Measurements from ENCODE around the gene ZP4. TPM values are rescaled to one million over a fixed set of nuclear protein-coding genes. Genes with fewer than 3 reads are reported as not detected.

Gene ZP4
- total RNA-seq, 4 donors from 2014 or later: not detected

DNA sequence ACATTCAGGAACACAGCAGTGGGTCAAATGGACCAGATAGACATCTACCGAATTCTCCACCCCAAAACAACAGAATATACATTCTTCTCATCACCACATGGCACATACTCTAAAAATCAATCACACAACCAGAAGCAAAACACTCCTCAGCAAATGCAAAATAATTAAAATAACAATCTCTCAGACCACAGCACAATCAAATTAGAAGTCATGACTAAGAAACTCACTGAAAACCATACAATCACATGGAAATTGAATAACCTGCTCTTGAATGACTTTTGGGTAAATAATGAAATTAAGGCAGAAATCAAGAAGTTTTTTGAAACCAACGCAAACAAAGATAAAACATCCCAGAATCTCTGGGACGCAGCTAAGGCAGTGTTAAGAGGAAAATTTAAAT is 49.2 kb downstream of the ZP4 start:
- 45 to 59% methylated on average over 3 of the region's 3 CpGs for WGBS, 2 donors

DNA sequence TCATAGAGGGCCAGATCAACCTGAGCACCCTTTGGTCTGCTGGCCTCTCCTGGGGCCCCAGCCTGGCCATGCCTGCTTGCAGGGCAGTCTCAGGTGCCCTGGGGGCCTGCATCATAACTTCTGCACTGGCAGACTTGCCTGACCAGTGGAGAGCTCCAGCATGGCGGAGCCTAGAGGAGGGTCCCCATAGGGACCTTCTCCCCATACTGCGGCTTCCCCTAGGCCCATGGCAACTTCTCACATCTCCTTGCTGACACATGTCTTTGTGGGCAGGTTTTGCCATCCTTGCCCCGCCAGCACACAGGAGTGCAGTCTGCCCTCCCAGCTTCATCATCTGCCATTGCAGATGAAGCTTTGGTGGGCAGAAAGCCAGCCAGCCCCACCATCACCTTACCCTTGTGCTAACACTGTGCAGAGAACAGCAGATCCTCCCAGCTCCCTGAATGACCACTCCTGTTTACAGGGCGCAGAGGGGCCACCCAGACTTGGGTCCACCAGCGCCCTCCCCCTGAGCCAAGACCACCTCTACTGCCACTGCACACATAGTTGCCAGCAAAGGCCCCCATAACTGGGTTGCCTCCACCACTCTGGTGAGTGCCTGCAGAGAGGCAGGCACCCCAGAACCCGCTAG is 51.7 kb downstream of the ZP4 start:
- no peaks in the 10 kb centered on the region for H3K27me3 ChIP-seq
- H3K27ac ChIP-seq: no peak overlapping the region
- TF ChIP-seq, protein P1, sequence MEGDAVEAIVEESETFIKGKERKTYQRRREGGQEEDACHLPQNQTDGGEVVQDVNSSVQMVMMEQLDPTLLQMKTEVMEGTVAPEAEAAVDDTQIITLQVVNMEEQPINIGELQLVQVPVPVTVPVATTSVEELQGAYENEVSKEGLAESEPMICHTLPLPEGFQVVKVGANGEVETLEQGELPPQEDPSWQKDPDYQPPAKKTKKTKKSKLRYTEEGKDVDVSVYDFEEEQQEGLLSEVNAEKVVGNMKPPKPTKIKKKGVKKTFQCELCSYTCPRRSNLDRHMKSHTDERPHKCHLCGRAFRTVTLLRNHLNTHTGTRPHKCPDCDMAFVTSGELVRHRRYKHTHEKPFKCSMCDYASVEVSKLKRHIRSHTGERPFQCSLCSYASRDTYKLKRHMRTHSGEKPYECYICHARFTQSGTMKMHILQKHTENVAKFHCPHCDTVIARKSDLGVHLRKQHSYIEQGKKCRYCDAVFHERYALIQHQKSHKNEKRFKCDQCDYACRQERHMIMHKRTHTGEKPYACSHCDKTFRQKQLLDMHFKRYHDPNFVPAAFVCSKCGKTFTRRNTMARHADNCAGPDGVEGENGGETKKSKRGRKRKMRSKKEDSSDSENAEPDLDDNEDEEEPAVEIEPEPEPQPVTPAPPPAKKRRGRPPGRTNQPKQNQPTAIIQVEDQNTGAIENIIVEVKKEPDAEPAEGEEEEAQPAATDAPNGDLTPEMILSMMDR (IDR thresholded peaks at IDR 0.05): no peak
- TF ChIP-seq POLR2A (IDR thresholded peaks at IDR 0.05): no peak
- H3K4me3 ChIP-seq: no peak overlapping the region
- intact Hi-C loops (cut with DNase I): no loop called here
- no peaks in the 10 kb centered on the region for H3K9me3 ChIP-seq
- no peak for DNase-seq
- WGBS, 2 donors: 80% methylated on average over 3 of the region's 6 CpGs; no CpG with 5 or more reads in 1 of the 2 donors
- no peaks in the 10 kb centered on the region for H3K36me3 ChIP-seq
- H3K4me1 ChIP-seq: no peaks in the 10 kb centered on the region

More for the DNA sequence above, 49.2 kb downstream of the ZP4 start:
- no peaks in the 10 kb centered on the region for H3K27me3 ChIP-seq
- H3K27ac ChIP-seq: no peak overlapping the region
- intact Hi-C loops (cut with DNase I): no loop called here
- no peak for TF ChIP-seq POLR2A (IDR thresholded peaks at IDR 0.05)
- TF ChIP-seq, protein P1 (IDR thresholded peaks at IDR 0.05): no peak
- no peak for DNase-seq
- no peaks in the 10 kb centered on the region for H3K9me3 ChIP-seq
- H3K4me3 ChIP-seq: no peak overlapping the region
- no peaks in the 10 kb centered on the region for H3K4me1 ChIP-seq
- H3K36me3 ChIP-seq: no peaks in the 10 kb centered on the region

DNA sequence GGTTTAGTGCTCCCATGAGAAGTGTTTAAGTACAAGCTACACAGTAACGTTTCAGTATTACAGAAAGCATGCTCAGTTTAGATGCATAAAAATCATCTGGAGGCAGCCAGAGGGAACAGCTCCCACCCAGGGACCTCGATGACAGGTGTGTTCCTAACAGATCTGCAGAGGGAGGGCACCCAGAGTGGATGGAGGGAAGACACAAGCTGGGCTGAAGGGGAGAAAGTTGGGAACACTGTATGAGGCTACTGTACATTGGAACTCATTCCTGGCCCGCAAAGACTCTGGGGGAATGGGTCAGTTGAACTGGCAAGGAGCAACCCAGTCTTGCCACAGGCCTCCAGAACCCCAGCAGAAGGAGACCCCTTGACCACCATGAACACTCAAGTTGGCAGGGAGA is 52.4 kb downstream of the ZP4 start:
- no peaks in the 10 kb centered on the region for H3K4me1 ChIP-seq
- H3K4me3 ChIP-seq: no peak overlapping the region
- no peaks in the 10 kb centered on the region for H3K36me3 ChIP-seq
- no peak for TF ChIP-seq POLR2A (IDR thresholded peaks at IDR 0.05)
- TF ChIP-seq, protein P1 (IDR thresholded peaks at IDR 0.05): no peak
- no peak overlapping the region for H3K27ac ChIP-seq
- no peaks in the 10 kb centered on the region for H3K9me3 ChIP-seq
- 27 to 54% methylated on average over 2 to 3 of the region's 3 CpGs for WGBS, 2 donors
- H3K27me3 ChIP-seq: no peaks in the 10 kb centered on the region
- no peak for DNase-seq
- intact Hi-C loops (cut with DNase I): no loop called here

DNA sequence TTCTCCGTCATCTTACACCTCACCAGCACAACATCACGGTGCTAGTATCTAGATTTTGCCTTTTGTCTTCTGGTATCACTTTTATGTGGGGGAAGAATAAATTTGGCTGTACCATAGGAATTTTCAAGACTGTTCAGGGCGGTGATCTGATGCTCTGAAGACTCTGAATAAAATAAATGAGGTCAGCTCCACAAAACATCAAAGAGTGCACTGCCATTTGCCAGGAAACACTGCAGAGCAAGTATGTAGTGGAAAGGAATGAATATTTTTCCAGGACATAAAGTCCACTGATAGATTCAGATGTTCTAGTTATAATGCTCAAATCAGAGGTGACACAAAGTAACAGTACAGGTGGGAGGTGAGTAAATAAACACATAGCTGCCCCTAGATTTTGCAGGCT is 56.3 kb downstream of the ZP4 start:
- no peaks in the 10 kb centered on the region for H3K36me3 ChIP-seq
- no peak overlapping the region for H3K27ac ChIP-seq
- H3K4me3 ChIP-seq: no peak overlapping the region
- TF ChIP-seq POLR2A (IDR thresholded peaks at IDR 0.05): no peak
- TF ChIP-seq, protein P1 (IDR thresholded peaks at IDR 0.05): no peak
- no peaks in the 10 kb centered on the region for H3K4me1 ChIP-seq
- no peaks in the 10 kb centered on the region for H3K9me3 ChIP-seq
- intact Hi-C loops (cut with DNase I): no loop called here
- no peak for DNase-seq
- 44 to 71% methylated on average over 3 of the region's 3 CpGs for WGBS, 2 donors
- H3K27me3 ChIP-seq: no peaks in the 10 kb centered on the region

DNA sequence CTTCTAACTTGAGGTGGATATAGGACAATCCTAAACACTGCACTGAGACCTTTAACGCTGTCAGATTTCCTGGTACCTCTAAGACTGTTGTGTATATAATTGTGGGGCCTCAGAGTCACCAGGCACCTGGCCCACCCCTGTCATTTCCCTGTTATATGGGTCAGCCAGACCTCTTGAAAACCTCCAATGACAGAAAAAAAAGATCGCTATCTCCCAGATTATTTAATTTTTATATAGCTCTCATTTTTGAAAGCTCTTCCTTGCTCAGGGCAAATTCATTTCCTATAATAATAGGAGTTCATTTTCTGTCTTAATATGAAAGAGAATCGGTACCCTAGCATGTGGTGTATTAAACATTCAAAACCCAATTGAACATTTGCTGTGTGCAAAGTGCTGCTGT is 56.7 kb downstream of the ZP4 start:
- no peak overlapping the region for H3K4me3 ChIP-seq
- no peaks in the 10 kb centered on the region for H3K27me3 ChIP-seq
- WGBS, 2 donors: 76 to 80% methylated on average over 3 of the region's 3 CpGs
- no peak overlapping the region for H3K27ac ChIP-seq
- H3K9me3 ChIP-seq: no peaks in the 10 kb centered on the region
- intact Hi-C loops (cut with DNase I): no loop called here
- H3K4me1 ChIP-seq: no peaks in the 10 kb centered on the region
- no peaks in the 10 kb centered on the region for H3K36me3 ChIP-seq
- no peak for DNase-seq
- no peak for TF ChIP-seq POLR2A (IDR thresholded peaks at IDR 0.05)
- TF ChIP-seq, protein P1 (IDR thresholded peaks at IDR 0.05): no peak
